ENCODE data around the gene C19orf38.

The C19orf38 gene

DNA sequence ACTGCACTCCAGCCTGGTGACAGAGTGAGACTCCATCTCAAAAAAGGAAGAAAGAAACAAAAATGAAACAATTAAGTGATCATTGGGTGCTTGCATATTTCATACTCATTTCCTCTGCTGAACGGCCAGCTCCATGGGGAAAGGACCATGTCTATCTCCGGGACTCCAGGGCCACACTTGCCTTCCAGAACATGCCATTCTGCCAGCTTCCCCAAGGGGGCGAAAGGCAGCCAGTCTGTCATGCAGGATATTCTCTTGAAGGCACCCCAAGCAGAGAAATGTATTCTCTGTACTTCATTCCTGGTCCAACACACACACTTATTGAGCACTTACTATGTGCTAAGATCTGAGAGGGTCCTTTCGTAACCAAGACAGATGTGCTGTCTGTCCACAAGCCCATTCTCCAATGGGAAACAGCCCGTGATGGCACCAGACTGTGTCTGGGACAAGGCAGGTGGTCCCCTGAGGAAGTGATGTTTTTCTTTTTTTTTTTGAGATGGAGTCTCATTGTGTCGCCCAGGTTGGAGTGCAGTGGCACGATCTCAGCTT lies 13.0 kb downstream of the C19orf38 start:
- Histone ChIP-seq H3K4me1 (no peaks in the 10 kb centered on the region), H3K27me3 (no peaks in the 10 kb centered on the region), H3K36me3 (no peaks in the 10 kb centered on the region), H3K4me3 (ENCODE audit: low read depth, low read length) (no peak overlapping the region), H3K9me3 (no peaks in the 10 kb centered on the region)
- TF ChIP-seq, protein P1, sequence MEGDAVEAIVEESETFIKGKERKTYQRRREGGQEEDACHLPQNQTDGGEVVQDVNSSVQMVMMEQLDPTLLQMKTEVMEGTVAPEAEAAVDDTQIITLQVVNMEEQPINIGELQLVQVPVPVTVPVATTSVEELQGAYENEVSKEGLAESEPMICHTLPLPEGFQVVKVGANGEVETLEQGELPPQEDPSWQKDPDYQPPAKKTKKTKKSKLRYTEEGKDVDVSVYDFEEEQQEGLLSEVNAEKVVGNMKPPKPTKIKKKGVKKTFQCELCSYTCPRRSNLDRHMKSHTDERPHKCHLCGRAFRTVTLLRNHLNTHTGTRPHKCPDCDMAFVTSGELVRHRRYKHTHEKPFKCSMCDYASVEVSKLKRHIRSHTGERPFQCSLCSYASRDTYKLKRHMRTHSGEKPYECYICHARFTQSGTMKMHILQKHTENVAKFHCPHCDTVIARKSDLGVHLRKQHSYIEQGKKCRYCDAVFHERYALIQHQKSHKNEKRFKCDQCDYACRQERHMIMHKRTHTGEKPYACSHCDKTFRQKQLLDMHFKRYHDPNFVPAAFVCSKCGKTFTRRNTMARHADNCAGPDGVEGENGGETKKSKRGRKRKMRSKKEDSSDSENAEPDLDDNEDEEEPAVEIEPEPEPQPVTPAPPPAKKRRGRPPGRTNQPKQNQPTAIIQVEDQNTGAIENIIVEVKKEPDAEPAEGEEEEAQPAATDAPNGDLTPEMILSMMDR (IDR thresholded peaks at IDR 0.05; ENCODE audit: low read depth, low read length) = peak; percentile 62
- DNase-seq = peak; percentile 54

DNA sequence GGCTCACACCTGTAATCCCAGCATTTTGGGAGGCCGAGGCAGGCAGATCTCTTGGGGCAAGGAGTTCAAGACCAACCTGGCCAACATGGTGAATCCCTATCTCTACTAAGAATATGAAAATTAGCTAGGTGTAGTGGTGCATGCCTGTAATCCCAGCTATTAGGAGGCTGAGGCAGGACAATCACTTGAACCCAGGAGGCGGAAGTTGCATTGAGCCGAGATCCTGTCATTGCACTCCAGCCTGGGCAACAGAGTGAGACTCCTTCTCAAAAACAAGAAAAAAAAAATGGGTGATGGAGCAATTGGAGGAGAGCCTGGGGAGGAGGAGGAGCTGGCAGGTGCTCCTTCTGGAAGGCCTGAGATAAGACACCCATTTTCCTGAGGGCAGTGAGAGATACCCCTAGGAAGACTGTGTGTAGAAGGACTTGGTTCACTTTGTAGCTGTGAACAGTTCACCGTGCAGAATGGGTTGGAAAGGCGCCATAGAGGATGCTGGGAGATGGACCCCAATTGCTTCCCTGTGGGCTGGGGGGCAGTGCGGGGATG lies 14.4 kb downstream of the C19orf38 start:
- H3K36me3 ChIP-seq = no peaks in the 10 kb centered on the region
- TF ChIP-seq, protein P1 (IDR thresholded peaks at IDR 0.05; ENCODE audit: low read depth, low read length) = no peak
- no peak overlapping the region for H3K4me3 ChIP-seq (ENCODE audit: low read depth, low read length)
- no peaks in the 10 kb centered on the region for H3K9me3 ChIP-seq
- no peaks in the 10 kb centered on the region for H3K4me1 ChIP-seq
- no peak for DNase-seq
- no peaks in the 10 kb centered on the region for H3K27me3 ChIP-seq

DNA sequence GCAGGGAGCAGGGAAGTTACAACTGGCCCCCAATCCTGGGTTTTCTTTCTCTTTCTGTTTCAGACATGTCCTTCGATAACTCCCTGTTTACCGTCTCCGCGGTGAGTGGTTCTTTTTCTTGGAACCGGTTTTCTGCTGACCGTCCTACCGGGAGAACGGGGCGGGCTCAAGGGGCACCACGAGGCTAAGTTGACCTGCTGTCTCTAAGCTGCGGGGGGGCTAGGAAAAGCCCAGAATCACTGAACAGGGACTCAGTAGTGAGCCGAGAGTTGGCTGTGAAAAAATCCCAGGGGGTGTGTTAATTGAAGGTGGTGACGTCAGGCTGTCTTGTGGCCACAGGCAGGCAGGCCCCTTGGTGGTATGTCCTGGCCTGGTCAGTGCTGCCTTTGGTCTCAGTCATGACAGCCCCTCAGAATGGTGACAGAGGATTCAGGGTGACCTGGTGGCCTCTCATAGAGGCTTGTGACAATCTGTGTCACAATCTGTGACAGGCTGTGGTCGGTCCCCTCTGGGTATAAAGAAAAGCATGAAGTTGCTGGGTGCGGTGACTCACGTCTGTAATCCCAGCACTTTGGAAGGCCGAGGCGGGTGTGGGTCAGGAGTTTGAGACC lies 15.0 kb downstream of the C19orf38 start:
- Histone ChIP-seq H3K4me3 (ENCODE audit: low read depth, low read length) (no peak overlapping the region), H3K9me3 (no peaks in the 10 kb centered on the region), H3K27me3 (no peaks in the 10 kb centered on the region), H3K4me1 (no peaks in the 10 kb centered on the region), H3K36me3 (no peaks in the 10 kb centered on the region)
- no peak for DNase-seq
- TF ChIP-seq, protein P1 (IDR thresholded peaks at IDR 0.05; ENCODE audit: low read depth, low read length) = no peak

DNA sequence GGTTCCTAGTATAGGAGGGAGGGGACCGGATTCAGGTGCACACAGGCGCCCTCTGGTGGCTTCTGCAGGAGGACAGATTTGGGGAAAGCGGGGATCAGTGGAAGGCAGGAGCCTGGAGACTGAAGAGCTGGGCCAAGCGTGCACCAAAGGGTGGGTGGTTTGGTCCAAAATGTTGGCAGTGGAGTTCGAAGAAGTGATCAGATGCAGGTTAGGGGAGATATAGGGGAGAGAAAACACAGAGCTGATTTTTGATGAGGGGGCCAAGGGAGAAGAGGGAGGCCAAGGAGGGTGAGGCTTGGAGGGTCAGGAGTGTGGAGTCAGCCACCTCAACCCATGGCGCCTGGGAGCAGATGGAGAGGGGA lies 16.3 kb downstream of the C19orf38 start:
- Histone ChIP-seq H3K9me3 (no peaks in the 10 kb centered on the region), H3K27me3 (no peaks in the 10 kb centered on the region), H3K4me1 (no peaks in the 10 kb centered on the region), H3K4me3 (ENCODE audit: low read depth, low read length) (no peak overlapping the region), H3K36me3 (no peaks in the 10 kb centered on the region)
- DNase-seq = peak; percentile 88
- TF ChIP-seq, protein P1 (IDR thresholded peaks at IDR 0.05; ENCODE audit: low read depth, low read length) = peak; percentile 97

DNA sequence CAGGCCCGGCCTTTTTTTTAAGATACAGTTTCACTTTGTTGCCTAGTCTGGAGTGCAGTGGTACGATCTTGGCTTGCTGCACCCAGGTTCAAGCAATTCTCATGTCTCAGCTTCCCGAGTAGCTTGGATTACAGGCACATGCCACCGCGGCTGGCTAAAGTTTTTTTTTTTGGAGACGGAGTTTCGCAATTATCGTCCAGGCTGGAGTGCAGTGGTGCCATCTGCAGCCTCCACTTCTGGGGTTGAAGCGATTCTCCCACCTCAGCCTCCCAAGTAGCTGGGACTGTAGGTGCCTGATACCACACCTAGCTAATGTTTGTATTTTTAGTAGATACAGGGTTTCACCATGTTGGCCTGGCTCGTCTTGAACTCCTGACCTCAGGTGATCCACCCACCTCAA lies 18.3 kb downstream of the C19orf38 start:
- H3K4me1 ChIP-seq = no peaks in the 10 kb centered on the region; the same call in 1 of the 2 replicates

More for the DNA sequence above, 18.3 kb downstream of the C19orf38 start:
- no peak overlapping the region for H3K4me3 ChIP-seq (ENCODE audit: low read depth, low read length)
- H3K36me3 ChIP-seq = no peaks in the 10 kb centered on the region
- TF ChIP-seq, protein P1 (IDR thresholded peaks at IDR 0.05; ENCODE audit: low read depth, low read length) = no peak
- no peak for DNase-seq
- no peaks in the 10 kb centered on the region for H3K27me3 ChIP-seq
- H3K9me3 ChIP-seq = no peaks in the 10 kb centered on the region
